ENCODE results near the gene PXYLP1. TPM values are rescaled to one million over a fixed set of nuclear protein-coding genes. Genes with fewer than 3 reads are reported as not detected.

The PXYLP1 gene
- total RNA-seq, 2 donors from 2014 or later, result 8.9 to 13.1 TPM

DNA sequence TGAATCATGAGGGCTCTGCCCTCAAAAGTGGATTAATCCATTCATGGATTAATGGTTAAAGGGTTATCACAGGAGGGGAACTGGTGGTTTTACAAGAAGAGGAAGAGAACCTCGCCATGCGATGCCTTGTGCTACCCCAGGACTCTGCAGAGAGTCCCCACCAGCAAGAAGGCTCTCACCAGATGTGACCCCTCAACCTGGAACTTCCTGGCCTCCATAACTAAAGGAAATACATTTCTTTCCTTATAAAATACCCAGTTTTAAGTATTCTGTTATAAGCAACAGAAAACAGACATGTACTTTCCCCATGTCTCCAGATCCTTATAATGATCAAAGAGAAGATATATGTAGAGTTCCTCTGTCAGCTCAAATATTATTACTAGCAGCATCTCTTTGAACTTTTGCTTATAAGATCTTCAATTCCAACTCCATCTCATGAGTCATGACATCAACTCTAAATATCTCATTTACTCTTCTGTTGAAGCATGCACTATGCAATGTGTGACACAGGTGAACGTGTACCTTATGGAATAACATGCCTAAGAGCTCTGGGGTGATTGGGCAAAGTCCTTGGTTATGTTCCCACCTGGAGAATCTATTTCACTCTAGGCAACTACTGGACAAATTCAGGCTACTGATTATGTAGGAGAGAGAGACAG lies 99.2 kb downstream of the PXYLP1 start:
- Histone ChIP-seq H3K9me3 (no peaks in the 10 kb centered on the region), H3K9ac (ENCODE audit: low read depth in 2 of 2, low read length in 2 of 2) (no peak overlapping the region), H3K27me3 (no peaks in the 10 kb centered on the region), H3K27ac (peak overlapping the region; percentile 73), H3K4me3 (no peak overlapping the region), H3K36me3 (no peaks in the 10 kb centered on the region), H3K4me1 (peaks cover 17% of the 10 kb centered on the region)
- TF ChIP-seq, protein P1, sequence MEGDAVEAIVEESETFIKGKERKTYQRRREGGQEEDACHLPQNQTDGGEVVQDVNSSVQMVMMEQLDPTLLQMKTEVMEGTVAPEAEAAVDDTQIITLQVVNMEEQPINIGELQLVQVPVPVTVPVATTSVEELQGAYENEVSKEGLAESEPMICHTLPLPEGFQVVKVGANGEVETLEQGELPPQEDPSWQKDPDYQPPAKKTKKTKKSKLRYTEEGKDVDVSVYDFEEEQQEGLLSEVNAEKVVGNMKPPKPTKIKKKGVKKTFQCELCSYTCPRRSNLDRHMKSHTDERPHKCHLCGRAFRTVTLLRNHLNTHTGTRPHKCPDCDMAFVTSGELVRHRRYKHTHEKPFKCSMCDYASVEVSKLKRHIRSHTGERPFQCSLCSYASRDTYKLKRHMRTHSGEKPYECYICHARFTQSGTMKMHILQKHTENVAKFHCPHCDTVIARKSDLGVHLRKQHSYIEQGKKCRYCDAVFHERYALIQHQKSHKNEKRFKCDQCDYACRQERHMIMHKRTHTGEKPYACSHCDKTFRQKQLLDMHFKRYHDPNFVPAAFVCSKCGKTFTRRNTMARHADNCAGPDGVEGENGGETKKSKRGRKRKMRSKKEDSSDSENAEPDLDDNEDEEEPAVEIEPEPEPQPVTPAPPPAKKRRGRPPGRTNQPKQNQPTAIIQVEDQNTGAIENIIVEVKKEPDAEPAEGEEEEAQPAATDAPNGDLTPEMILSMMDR (IDR thresholded peaks at IDR 0.05), result no peak
- intact Hi-C loops (cut with DNase I), result no loop called here
- no peak for DNase-seq

DNA sequence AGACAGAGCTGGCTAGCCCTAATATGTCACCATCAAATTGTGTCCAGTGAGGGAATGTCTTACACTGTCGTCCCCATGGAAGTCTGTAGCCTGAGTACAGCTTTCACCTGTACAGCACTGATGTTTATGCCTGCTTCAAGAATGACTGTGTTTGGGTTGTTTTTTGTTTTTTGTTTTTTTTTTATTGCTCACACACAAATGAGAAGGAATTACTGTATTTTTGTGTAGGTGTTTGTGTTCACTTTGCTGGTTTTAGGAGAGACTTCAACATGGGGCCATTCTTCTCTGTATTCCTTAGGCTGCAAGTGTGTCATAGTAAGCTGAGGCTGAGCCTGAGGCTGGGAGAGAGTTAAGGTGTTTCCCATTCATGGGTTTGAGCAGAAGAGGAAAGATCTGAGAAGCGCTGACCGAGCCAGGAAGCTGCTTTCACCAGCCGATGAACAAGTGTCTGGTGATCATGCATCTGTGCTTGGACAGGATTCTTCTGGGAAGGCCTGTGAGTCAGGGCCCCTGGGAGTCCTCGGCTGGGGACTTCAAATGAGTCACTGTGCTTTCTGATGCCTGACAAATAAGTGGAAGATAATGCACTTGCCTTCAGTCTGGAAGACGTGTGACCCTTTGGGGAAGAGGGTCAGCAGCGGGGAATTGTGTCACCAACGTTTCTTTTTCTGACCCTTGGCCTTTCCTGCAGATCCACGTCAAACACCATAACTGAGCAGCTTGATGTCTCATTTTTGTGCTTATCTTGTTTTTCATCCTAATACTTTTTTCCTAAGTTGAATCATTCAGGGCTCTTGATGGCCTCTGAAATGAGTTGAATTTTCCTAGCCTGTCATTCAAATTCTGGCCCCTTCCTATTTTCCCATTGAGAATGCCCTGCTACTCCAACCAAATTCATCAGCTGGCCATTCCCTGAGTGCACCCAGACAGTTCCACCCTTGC lies 100.0 kb downstream of the PXYLP1 start:
- DNase-seq, result no peak
- H3K27me3 ChIP-seq, result no peaks in the 10 kb centered on the region
- no peaks in the 10 kb centered on the region for H3K36me3 ChIP-seq
- peaks cover 17% of the 10 kb centered on the region for H3K4me1 ChIP-seq
- H3K27ac ChIP-seq, result peak overlapping the region; percentile 73
- peak overlapping the region in 1 of 2 donors; percentile 41 for H3K9ac ChIP-seq (ENCODE audit: low read depth in 2 of 2, low read length in 2 of 2)
- no peak overlapping the region for H3K4me3 ChIP-seq
- TF ChIP-seq, protein P1 (IDR thresholded peaks at IDR 0.05), result no peak
- no peaks in the 10 kb centered on the region for H3K9me3 ChIP-seq
- intact Hi-C loops (cut with DNase I), result no loop called here

DNA sequence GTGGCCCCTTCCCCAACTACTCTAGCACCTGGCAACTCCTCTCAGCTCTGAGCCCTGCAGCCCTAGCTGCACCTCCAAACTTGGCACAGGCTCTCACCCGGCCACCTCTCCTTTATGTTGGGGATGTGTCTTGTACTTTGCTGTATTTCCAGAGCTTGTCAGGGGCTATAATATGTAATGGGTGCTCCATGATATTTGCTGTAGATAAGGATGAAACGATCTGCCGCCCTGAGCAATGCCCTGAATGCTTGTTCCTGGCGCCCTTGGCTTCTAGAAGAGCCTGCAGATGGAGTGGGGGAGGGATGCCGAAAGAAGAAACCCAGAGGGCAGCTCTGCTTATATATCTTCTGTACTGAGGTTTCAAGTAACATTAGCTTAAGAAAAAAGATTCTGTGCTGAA lies 100.8 kb downstream of the PXYLP1 start:
- no peaks in the 10 kb centered on the region for H3K36me3 ChIP-seq
- H3K4me1 ChIP-seq, result peaks cover 17% of the 10 kb centered on the region
- peak overlapping the region in 1 of 2 donors; percentile 41 for H3K9ac ChIP-seq (ENCODE audit: low read depth in 2 of 2, low read length in 2 of 2)
- TF ChIP-seq, protein P1 (IDR thresholded peaks at IDR 0.05), result no peak
- H3K9me3 ChIP-seq, result no peaks in the 10 kb centered on the region
- H3K4me3 ChIP-seq, result no peak overlapping the region
- H3K27me3 ChIP-seq, result no peaks in the 10 kb centered on the region
- peak; percentile 84 for DNase-seq
- intact Hi-C loops (cut with DNase I), result no loop called here
- H3K27ac ChIP-seq, result peak overlapping the region; percentile 73

DNA sequence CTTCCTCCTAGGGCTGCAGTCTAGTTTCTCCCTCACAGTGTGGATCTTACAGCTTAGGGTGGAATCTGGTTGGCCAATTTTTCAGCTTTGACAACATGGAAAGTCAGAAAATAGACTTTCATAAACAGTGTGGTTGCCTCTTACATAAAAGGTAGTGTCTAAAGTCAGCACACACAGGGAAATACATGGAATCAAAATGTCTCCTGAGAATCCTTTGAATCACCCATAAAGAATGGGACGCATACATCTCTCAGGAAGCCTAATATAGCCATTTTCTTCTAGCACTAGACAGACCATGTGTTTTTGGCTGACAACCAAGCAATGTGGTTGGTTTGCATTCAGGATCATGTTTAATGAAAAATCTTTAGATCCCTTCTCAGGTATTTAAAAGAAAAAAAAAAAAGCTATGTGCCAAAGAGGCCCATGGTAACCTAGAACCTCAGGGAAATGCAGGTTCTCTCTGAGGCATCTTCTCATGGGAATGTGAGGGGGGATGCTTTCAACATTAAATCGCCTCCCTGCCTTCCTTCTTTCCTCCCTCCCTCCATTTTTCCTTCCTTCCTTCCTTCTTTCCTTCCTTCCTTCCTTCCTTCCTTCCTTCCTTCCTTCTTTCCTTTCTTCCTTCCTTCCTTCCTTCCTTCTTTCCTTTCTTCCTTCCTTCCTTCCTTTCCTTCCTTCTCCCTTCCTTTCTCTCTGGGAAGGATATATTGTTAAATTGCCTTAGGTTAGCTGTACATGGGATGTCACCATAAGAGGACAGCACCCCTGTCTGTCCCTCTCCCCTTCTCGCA lies 102.4 kb downstream of the PXYLP1 start:
- intact Hi-C loops (cut with DNase I), result no loop called here
- H3K27ac ChIP-seq, result no peak overlapping the region
- no peaks in the 10 kb centered on the region for H3K27me3 ChIP-seq
- no peak overlapping the region for H3K4me3 ChIP-seq
- H3K9me3 ChIP-seq, result no peaks in the 10 kb centered on the region
- H3K4me1 ChIP-seq, result peaks cover 17% of the 10 kb centered on the region
- no peak for DNase-seq
- H3K36me3 ChIP-seq, result no peaks in the 10 kb centered on the region
- TF ChIP-seq, protein P1 (IDR thresholded peaks at IDR 0.05), result no peak
- no peak overlapping the region for H3K9ac ChIP-seq (ENCODE audit: low read depth in 2 of 2, low read length in 2 of 2)

DNA sequence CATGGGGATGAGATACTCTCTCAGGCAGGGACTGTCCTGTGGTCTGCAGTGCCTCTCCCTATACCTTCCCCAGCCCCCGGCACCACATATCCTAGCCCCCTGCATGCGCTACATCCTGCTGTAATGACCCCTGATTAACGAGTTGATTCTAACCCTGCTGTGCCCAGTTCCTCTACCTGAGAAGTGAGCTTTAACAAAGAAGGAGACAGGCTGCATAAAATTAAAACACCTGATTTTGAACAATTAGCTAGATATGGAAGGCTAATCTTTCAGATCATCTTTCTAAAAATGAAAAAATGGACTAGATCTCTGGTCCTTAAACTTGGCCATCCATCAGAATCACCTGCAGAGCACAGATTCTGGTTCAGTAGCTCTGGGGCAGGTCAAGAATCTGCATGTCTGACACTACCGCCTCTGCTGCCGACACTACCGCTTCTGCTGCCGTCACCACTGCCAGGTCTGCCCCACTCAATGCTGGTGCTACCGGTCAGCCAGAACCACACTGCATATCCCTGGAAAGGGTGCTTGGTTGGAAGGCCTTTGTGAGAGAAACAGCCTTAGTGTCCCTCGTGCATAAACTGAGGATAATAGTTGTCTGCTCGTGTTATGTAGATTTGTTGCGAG lies 103.1 kb downstream of the PXYLP1 start:
- intact Hi-C loops (cut with DNase I), result no loop called here
- no peak for DNase-seq
- Histone ChIP-seq H3K36me3 (no peaks in the 10 kb centered on the region), H3K9ac (ENCODE audit: low read depth in 2 of 2, low read length in 2 of 2) (no peak overlapping the region), H3K4me3 (no peak overlapping the region), H3K27me3 (no peaks in the 10 kb centered on the region), H3K9me3 (no peaks in the 10 kb centered on the region), H3K4me1 (peaks cover 17% of the 10 kb centered on the region), H3K27ac (no peak overlapping the region)
- TF ChIP-seq, protein P1 (IDR thresholded peaks at IDR 0.05), result no peak

Measured in colonic mucosa (tissue), 4 donors.